Left cardiac atrium (tissue), 4 donors: ENCODE data around the gene LRRC8A. TPM values are rescaled to one million over a fixed set of nuclear protein-coding genes. Genes with fewer than 3 reads are reported as not detected.
"Not testable (repeated sequence)": the region's sequence is repeated elsewhere in the genome, so short reads cannot be mapped to it uniquely, and the experiment has no call there.

Experiments
- ATAC-seq, 2 donors: fragments of 200-7000 bp; cut with Tn5 transposase; one replicate each; pipeline ENCODE4 v1.9.1; 2020; ENCODE audit warnings: mild to moderate bottlenecking in 2 of 2, moderate library complexity in 2 of 2
- DNase-seq: peaks from one replicate; pipeline ENCODE4 v3.0.0-alpha.2; 2020
- intact Hi-C, 2 donors: fragments of 100-400 bp; cut with DNase I; formaldehyde crosslinking; loops; one replicate each; pipeline versions ENCODE4 v1.14.1 to v1.15.1; 2022 to 2023
- total RNA-seq, 2 donors: library from RNA; stranded (reverse); fragmentation: NEBNext Ultra II Directional; extraction: Animal tissue kit (Norgen Biotek cat#: 25700); gene quantifications; one replicate each; pipeline ENCODE4 v1.2.1, GENCODE V29; 2021
- donor health status: DM: no; HTN: yes; CAD: no.
- donor health status: DM: no; HTN: yes; CAD: no; lungs with severe emphysema.
- donor health status: DM: yes; HTN: yes; CAD: no.
- donor health status: Dilated cardiomyopathy.

The LRRC8A gene
- total RNA-seq, 2 donors from 2014 or later = 23.7 to 47.8 TPM

GRCh38 chr9:128860937-128861336 lies 21.0 kb upstream of the LRRC8A start:
- ATAC-seq (no peak), DNase-seq (no peak)
- intact Hi-C loops = loop anchor here in 1 of 2 donors (5.0 kb wide), 1 partner anchor 86 kb away; the partner anchor contains the start of genes DOLK and NUP188

DNA sequence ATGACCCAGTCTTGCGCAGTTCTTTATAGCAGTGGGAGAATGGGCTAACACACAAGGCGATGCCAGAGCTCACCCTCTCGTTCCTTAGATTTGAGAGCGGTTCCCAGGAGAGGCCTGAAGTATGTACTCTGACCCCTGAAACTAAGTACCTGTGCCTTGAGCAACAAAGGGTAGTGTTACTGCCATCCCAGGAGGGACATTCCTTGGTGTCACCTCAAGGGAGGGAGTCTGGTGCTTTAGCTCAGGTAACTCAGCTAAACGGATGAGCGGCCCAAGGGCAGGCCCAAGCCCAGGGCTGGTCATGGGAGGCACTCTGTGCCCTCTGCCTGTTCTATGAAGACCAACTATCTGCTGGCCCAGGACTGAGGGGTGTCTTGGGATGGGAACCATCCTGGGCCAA lies 20.4 kb upstream of the LRRC8A start:
- intact Hi-C loops = loop anchor here in 1 of 2 donors (5.0 kb wide), 1 partner anchor 86 kb away; the partner anchor contains the start of genes DOLK and NUP188
- DNase-seq (no peak), ATAC-seq (no peak)

DNA sequence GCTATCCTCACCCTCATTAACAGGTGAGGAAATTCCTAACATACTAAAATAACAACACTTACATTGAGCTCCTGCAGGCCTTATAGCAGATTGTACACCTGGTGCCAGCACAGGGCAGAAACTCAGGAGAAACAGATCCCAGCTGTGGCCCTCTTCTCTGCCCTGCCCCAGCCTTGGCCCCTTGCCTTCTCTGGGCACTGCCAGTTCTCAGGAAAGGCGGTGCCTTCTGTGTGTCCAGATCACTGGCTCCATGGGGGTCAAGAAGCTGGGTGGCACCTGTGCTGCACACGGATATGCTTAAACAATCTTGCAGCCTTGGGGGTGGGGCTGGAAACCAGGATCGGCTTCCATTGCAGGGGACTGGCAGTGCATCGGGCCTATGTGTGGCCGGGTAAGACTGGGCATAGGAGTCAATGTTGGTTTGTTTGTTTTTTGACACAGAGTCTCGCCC lies 19.5 kb upstream of the LRRC8A start:
- intact Hi-C loops = loop anchor here in 1 of 2 donors (5.0 kb wide), 1 partner anchor 85 kb away; the partner anchor contains the start of genes DOLK and NUP188
- DNase-seq = no peak

DNA sequence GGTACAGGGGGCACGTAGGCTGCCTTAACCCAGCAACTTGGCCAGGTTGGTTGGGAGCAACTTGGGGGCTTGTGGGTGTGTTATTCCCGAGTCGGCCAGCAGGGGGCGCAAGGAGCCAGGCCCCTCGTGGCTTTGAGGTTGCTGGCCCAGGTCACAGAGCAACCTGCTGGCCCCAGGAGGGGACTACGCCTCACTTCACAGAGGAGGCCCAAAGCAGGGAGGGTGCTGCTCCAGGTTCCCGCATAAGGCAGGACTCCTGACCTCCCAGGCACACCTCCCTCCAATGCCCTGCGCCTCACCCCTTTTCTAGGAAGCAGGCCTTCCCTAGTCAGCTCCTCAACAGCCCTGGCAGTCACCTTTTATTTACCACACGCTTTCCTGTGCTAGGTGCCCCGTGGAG lies 18.3 kb upstream of the LRRC8A start:
- ATAC-seq = peak; percentile 80 to 87
- peak; percentile 75 for DNase-seq
- intact Hi-C loops = loop anchor here (1.0 to 5.0 kb wide), 3 partner anchors 65 to 84 kb away; partner anchors contain the start of genes DOLK (in 1 of the 2) and NUP188 (in 1 of the 2)

More for the DNA sequence above, 19.5 kb upstream of the LRRC8A start:
- no peak for ATAC-seq

GRCh38 chr9:128870128-128870940 lies 11.6 kb upstream of the LRRC8A start:
- intact Hi-C loops = no loop called here
- no peak for DNase-seq
- no peak for ATAC-seq

DNA sequence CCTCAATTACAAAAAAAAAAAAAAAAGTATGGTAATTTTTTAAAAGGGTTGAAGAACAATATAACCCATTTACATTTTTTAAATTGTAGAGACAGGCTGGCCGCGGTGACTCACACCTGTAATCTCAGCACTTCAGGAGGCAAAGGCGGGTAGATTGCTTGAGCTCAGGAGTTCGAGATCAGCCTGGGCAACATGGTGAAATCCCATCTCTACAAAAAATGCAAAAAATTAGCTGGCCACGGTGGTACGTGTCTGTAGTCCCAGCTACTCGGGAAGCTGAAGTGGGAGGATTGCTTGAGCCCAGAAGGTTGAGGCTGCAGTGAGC lies 11.0 kb upstream of the LRRC8A start:
- intact Hi-C loops, DNase-seq, ATAC-seq: not testable (repeated sequence)

DNA sequence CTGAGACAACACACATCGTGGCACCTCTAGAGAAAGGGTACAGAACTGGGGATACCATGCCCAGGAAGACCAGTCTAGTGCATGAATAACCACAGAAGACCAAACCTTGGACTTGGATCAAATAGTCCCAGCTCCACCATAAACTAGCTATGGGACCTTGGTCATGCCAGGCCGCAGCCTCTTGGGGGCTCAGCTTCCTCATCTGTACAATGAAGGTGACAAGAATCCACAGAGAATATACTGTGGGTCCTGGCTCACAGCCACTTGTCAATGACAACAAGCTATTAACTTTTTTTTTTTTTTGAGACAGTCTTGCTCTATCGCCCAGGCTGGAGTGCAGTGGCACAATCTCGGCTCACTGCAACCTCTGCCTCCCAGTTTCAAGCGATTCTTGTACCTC lies 4.1 kb upstream of the LRRC8A start:
- no peak for ATAC-seq
- no peak for DNase-seq
- intact Hi-C loops = no loop called here

- ATAC-seq = peak; percentile 1 to 25
- intact Hi-C loops = loop anchor here (5.0 kb wide), 2 partner anchors 34 to 44 kb away; no protein-coding TSS in a partner anchor
- DNase-seq = peak; percentile 44
These were observed 1.0 kb downstream of the LRRC8A start for GRCh38 chr9:128882677-128883603.

GRCh38 chr9:128884164-128884563 lies 2.2 kb downstream of the LRRC8A start:
- DNase-seq (no peak), ATAC-seq (no peak)
- intact Hi-C loops = loop anchor here (5.0 kb wide), 2 partner anchors 33 to 43 kb away; no protein-coding TSS in a partner anchor

GRCh38 chr9:128885376-128885775 lies 3.4 kb downstream of the LRRC8A start:
- DNase-seq = no peak
- intact Hi-C loops = no loop called here
- no peak for ATAC-seq

DNA sequence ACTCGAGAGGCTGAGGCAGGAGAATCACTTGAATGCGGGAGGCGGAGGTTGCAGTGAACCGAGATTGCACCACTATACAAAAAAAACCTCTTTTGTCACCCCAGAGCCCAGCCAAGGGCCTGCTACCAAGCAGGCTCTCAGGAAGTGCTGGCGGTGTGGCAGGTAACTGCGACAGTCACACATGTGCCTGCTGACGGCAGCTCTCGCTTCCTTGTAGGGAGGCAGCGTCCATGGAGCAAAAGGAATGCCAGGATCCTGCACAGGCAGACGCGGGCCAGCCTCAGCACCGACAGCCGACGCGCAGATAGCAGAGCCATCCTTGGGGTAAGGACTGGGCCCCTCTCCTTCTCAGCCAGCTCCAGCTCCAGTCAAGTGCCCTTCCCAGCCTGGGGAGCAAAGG lies 3.9 kb downstream of the LRRC8A start:
- no peak for ATAC-seq
- no peak for DNase-seq
- intact Hi-C loops = no loop called here

- DNase-seq = no peak
- no peak for ATAC-seq
- intact Hi-C loops = no loop called here
These were observed 4.4 kb downstream of the LRRC8A start for GRCh38 chr9:128886211-128886891.

DNA sequence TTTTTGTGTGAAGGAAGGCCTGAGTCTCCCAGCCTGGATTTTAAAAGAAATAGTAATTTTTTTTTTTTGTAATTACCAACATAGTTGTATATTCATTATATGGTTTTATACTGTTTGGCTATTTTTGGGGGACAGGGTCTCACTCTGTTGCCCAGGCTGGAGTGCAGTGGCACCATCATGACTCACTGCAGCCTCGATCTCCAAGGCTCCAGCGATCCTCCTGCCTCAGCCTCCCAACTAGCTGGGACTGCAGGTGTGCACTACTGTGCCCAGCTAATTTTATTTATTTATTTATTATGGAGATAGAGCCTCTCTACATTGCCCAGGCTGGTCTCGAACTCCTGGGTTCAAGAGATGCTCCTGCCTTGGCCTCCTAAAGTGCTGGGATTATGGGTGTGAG lies 5.1 kb downstream of the LRRC8A start:
- ATAC-seq (no peak), DNase-seq (no peak)
- intact Hi-C loops = no loop called here

DNA sequence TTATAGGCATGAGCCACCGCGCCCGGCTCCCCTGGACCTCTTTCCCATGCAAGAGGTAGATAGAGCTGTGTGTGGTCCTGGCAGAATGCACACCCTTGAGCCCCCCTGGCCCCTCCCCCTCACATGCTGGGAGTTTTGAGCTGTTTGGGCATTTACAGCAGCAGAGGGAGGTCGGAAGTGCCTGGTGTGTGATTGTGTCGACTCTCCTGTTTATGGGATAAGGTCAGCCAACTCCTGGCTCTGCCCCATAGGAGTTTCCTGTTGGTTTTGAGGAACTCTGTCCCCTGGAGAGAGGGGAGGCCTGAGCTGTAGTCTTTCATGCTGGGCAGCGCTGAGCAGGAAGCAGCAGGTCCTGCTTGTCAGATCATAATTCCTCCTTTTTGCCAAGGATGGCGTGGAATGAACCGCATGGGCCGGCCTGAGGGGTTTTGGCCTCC lies 6.0 kb downstream of the LRRC8A start:
- ATAC-seq (no peak), DNase-seq (peak; percentile 62)
- intact Hi-C loops = no loop called here

GRCh38 chr9:128891321-128892220 lies 9.6 kb downstream of the LRRC8A start:
- ATAC-seq (no peak), DNase-seq (no peak)
- intact Hi-C loops = no loop called here

DNA sequence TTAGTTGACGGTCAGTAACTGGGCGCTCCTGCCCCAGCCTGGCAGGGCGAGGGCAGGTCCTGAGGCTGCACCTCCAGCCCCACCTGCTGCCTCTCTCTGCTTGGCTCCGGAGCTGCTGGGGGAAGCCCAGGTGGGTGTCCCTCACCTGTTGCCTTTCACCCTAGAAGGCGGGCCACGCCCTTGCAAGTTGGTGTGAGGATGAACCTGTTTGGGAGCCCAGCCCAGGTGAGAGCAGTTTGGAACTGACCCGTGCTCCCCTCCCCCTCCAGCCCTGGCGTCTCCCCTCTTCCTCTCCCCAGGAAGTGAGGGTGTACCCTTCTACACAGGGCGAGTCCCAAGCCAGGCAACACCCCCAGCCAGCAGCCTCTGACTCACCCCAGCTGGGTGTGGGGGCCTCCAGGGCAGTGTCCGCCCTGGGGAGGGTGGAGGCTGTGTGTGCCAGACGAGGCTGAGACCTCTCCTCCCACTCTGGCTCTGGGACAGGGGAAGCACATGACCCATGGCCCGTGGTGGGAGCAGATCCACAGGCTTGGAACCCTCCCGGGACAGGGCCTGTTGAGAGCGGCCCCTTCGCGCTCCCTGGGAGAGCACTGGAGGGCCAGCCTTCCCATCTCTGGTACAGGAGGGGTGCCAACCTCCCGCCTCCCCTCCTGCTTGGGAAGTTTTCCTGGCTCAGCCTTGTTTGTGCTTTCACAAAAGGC lies 10.4 kb downstream of the LRRC8A start:
- intact Hi-C loops = no loop called here
- ATAC-seq (peak; percentile 96 to 98), DNase-seq (peak; percentile 94)

- ATAC-seq = no peak
- intact Hi-C loops = no loop called here
- no peak for DNase-seq
These were observed 11.4 kb downstream of the LRRC8A start for GRCh38 chr9:128893354-128893753.
